TTC549 (cell line): ENCODE measurements around the gene PRDM8.
"Not testable (repeated sequence)": the region's sequence is repeated elsewhere in the genome, so short reads cannot be mapped to it uniquely, and the experiment has no call there.

Source experiments
- FAIRE-seq: peaks from 2 replicates; lab custom pipeline; 2012; peaks lifted over from hg19 to GRCh38; lab: Jason Lieb, UNC

PRDM8 gene

DNA sequence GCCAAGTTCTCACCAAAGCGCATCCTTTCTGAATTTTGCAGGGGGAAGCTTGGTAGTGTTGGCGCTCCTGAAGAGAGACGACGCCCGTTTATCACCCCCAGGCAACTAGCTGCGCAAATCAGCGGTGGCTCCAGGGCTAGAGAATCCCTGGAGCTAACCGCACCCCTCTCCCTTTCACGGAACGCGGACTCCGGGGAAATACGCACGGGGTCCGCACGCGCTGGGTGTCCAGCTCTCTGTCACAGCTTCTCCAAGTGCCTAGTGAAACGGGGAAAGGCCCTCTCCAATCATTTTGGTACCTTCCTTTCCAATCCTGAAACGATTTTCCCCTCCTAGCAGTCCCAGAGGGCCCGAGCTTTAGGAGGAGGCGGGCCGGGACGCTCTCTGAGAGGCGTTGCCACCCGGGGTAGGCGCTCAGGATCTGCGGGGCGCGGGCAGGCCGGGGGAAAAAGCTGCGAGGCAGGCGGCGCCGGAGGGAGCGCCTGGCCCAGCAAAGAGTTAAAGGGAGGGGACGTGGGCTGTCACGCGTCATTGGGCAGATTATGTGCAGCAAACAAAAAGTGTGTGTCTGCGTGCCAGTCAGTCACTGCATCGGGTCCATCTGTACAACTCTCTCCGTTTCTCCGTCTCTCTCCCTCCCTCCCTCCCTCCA lies at the start of gene PRDM8:
PRDM8 (plus strand) TSS at position 582 of the 652 bp plus-strand sequence. CDS start 2,578 bp downstream, outside the sequence.
- no peak for FAIRE-seq

DNA sequence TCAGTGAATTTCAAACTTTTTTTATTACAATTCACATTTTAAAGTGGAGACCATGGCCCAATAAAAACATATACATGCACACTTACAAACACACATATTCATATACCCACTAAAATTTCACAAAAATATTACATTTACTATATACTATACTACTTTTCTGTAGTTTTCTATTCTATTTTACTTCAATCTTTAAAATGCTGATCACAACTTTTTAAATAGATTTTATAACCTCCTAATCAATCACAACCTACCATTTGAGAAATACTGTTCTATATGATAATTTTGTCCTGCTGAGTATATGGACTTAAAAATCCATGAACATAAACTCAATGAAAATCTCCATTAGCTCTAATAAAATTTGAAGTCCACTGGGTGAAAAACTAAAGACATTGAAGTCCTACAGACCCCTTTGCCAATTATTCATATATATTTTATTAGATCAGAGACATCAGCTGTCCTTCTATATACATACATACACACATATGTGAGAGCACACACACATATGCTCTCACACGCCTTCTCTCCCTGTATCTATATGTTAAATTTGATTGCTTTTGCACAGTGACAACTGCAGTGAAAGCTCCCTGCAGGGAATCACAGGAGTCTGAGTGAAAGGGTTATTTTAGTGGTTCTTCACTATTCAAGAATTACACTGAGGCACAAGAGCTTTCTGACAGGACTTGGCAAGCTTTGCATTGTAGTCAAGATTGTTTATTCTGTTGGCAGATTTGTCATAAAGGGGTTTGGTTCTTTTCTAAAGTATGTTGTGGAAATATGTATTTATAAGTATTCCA lies 46.7 kb upstream of the PRDM8 start:
- no peak for FAIRE-seq

DNA sequence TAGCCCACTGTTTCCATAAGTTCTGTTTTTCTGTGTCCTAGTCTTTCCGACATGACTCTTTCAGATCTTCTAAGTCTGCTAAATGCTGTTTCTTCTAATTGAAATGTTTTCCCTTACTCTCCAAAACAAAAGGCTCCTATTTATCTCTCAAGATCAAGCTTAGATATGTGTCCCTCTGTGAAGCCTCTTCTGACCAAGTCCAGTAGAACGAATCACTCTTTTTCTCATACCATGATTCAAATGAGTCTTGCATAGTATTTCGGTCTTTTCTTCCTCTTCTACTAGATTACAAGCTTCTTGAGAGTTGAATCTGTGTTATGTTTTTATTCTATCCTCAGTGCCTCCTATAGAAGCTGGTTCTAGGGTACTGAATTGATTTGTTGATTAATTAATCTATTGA lies 45.3 kb upstream of the PRDM8 start:
- no peak for FAIRE-seq

DNA sequence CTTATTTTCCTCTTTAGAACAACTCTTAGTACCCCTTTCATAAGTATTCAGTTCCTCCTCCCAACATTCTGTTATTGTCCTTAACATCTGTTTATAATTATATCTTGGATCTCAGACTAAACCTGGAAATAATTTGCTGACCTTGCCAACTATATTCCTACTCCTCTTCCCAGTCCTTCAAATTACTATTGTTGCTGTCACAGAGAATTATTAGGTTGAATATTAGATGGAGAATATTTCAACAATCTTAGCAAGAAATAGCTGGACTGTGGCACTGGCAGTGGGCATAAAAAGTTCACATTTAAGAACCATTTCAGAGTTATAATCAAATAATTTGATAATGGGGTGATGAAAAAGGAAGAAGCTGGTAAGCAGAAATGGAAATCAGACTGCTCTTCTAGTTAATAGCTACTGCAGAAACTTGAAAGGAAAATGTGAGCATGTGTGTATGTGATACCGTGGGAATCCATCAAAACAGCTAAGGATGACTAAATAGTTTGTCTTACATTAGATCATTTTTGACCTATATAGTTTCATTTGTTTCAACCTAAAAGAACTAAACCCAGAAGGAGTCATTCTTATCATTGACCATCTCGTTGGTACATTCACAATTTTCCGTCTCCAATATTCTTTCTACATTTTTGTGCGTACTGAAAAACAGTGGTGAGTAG lies 43.3 kb upstream of the PRDM8 start:
- no peak for FAIRE-seq

DNA sequence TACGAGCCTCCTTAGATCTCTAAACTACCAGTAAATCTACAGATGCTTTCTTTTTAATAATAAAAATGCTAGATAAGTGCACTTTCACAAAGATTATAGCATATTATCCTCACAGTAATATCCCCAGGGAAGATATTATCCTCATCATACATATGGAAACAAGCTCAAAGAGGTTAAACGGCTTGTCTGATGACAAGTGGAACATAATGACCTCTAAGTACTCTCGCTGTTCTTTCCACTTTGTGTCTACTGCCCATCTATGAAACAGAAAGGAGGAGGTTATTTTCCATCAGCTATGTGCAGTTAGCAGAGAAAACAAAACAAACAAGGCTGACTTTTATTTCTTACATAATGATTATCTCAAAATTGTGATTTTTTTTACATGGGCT lies 42.8 kb upstream of the PRDM8 start:
- FAIRE-seq: no peak

DNA sequence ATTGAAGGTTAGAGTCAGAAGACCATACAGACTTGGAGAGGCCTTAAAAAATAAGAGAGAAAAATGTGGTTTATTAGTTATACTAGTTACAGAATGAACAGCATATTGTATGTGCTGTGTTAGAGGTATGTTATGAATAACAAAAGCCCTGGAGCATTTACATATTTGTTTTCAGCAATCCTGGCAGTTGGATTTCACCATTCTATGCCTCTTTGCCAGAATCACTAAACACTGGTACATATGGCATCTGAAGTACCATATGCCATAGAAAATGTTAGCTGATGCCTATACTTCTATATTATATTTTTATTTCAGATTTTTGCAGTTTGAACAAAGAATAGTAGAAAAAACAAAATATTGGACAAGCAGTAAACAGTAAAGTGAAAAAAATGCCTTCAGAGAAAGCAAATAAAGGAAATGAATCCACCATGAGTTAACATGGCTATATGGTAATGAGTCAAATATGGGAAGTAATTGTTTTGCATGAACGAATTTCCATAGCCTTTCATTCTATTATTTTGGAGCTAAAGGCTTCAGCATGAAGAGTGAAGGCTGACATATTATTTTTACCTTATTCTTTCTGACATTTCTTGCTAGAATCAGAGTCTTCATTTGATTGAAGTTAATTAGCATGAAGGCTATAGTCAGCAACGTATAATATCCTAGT lies 41.9 kb upstream of the PRDM8 start:
- FAIRE-seq: no peak

DNA sequence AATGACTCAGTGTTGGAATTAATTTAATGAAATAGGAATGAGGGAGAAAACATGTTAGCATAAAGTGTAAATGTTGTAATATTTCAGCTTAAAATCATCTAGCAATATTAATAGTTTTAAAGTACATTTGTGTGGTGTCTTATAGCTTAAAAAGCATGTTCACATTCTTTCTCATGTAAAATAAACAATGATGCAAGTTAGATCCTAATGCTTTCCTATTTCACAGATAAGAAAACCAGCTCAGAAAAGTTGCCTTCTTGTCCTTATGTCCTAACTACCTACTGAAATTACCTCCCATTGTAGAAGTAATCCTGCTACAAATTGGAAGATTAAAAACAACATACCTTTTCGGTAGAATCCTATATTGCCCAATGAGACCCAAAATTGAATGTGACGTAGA lies 40.9 kb upstream of the PRDM8 start:
- FAIRE-seq: no peak

DNA sequence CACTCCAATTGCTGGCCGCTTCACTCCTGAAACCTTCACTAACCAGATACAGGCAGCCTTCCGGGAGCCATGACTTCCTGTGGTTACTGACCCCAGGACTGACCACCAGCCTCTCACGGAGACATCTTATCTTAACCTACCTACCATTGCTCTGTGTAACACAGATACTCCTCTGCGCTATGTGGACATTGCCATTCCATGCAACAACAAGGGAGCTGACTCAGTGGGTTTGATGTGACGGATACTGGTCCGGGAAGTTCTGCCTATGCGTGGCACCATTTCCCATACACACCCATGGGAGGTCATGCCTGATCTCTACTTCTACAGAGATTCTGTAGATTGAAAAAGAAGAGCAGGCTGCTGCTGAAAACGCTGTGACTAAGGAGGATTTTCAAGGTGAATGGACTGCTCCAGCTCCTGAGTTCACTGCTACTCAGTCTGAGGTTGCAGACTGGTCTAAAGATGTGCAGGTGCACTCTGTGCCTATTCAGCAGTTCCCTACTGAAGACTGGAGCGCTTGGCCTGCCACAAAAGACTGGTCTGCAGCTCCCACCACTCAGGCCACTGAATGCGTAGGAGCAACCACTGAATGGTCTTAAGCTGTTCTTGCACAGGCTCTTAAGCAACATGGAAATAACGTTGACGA lies 35.8 kb upstream of the PRDM8 start:
- FAIRE-seq: no peak

DNA sequence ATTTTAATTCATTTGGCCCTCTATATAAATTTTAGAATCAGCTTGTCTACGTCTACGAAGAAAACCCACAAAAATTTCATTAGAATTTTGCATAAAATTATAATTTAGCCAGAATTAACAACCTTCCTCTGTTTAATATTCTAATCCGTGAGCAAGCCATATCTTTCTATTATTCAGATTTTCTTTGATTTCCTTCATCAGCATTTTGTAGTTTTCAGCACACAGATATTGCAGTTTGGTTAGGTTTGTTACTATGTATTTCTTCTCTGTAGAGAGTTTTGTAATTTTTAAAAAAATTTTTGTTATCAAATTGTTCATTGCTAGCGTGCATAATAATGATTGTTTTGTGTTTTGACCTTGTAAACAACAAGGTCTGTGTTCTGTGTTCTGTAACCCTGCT lies 34.9 kb upstream of the PRDM8 start:
- no peak for FAIRE-seq

DNA sequence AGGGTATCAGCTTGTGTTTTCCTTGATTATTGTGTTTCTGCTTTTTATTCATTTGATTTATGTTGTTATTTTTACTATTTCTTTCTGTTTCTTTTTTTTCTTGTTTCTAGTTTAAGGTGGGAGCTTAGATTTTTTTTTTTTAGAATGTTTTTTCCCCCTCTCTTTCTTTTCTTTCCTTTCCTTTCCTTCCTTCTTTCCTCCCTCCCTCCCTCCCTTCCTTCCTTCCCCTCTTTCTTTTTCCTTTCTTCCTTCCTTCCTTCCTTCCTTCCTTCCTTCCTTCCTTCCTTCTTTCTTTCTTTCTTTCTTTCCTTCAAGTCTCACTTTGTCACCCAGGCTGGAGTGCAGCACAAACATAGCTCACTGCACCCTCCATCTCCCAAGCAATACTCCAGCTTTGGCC lies 31.4 kb upstream of the PRDM8 start:
- FAIRE-seq: no peak

DNA sequence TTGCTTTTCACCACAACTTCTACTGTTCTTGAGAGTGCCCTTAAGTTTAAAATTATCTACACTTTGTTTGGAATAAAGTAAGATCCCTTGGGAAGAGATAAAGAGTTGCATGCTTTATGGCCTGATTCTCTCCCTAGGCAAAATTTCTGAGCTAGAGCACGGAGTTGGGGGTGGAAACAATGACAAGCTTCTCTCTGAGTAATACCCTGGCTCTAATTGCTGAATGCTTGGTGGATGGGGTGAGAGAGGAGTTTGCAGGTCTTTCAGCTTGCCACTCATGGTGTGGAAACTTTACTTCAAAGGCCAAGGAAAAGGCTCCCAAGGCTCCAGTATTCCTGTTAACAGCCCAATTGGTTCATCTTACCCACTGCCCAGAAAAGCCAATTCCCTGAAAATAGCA lies 26.1 kb upstream of the PRDM8 start:
- FAIRE-seq: no peak

DNA sequence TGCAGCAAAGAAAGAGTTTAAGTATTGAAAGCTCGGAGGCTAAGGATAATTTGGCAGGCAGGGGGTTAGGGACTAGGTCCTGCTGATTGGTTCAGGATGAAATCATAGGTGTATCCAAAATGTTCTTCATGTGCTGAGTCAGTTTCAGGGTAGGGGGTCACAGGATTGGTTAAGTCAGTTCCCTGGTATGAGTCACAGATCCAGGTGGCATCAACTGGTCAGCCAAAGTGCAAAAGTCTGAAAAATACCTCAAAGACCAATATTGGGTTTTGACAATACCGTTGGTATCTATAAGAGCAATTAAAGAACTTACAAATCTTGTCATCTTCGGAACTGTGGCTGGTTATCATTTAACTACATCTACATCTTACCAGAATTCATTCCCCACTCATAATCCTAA lies 25.6 kb upstream of the PRDM8 start:
- no peak for FAIRE-seq

DNA sequence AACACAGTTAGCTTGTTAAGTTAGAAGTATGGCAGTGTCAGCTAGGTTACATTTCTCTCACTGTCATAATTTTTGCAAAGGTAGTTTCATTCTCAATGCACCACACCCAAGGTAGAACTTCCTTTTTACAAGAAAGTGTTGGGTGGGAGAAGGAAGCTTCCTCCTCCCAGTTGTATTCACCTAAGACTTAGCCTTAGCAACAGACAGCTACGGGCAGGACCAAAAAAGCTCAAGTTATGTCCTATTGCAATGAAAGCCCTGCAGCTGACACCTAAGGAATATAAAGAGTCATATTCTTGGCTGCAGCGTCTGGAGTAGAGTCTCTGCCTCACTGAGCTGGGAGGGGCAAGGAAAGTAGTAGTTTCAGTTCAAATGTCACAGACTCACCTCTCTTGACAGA lies 25.1 kb upstream of the PRDM8 start:
- no peak for FAIRE-seq

DNA sequence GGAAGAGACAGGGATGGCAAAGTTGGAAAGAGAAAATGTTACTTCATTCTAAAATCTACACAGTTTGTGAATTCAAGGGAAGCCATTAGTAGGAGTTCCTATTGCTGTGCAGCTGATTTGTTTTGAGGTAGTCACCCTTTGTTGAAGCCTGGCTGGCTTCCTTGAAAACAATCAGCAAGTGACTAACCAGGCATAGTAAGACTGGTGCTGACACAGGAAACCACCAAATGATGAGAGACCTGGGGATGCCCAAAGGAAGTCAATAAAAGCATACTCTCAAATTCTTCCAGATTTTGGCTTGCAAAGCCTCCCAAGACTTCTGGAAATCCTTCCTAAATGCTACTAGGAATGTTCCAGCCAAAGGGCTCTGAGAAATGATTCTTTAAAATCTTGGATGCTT lies 23.9 kb upstream of the PRDM8 start:
- FAIRE-seq: no peak

DNA sequence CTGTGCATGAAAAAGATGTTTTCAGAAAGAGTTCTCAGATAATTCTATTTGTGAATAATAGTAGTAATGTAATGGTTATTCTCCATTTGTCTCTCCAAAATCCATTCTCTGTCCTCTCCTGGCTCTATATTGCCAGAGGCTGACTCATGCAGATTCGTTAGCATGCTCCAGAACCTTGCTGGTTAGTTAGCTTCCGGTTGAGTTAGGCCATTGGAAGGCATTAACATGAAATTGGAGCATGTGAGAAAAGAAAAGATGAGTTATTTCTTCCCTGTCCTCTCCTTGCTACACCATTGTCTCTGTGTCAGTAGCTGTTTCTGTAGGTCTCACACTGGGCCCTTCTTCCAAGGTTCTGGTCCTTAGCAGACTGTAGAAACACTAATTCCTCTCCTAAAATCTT lies 23.5 kb upstream of the PRDM8 start:
- no peak for FAIRE-seq

DNA sequence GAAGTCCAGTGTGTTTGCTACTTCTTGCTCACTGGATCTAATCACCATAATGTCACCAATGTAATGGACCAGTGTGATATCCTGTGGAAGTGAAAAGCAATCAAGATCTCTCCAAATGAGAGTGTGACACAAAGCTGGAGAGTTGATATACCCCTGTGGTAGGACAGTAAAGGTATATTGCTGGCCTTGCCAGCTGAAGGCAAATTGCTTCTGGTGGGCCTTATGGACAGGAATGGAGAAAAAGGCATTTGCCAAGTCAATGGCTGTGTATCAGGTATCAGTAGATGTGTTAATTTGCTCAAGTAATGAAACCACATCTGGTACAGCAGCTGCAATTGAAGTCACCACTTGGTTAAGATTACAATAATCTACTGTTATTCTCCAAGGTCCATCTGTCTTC lies 19.5 kb upstream of the PRDM8 start:
- not testable (repeated sequence) for FAIRE-seq

DNA sequence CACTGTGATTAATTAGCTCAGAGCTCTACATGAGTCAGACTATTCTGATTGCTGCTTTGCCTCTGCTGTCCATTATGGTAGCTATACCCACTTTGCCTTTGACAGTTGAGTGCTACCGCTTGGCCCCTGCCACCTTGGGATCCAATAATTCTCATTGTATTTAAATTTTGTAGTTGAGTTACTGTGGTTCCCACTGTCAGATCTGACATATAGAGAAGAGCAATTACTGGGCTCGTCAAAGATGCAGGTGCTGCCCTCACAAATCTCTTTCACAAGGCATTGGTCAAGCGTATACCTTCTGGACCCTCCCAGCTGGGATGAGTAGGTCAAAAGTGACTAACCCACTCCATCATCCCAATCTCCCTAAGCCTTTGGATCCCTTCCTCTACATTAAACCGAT lies 18.3 kb upstream of the PRDM8 start:
- no peak for FAIRE-seq

DNA sequence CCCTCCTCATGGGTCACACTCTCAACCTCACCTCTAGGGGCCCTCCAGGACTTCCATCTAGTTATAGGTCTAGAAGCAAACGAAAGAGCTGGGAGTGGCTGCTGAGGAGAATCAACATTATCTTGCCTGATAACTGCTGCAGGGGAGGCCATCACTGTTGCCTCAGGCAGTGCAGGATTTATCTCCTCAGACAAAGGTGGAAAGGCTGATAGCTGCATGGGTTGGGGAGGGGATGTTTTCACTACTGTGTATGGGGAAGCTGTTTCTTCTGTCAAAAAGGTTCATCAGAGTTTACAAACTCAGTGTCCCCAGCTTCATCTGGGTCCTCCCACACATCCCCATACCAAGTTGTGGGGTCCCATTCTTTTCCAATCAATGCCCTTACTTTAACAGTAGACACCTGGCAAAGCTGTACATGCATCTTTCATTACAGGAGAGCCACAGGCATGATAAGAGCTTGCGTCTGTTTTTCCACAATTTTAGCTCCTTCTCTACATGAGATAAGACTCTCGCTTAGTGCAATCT lies 17.6 kb upstream of the PRDM8 start:
- no peak for FAIRE-seq

DNA sequence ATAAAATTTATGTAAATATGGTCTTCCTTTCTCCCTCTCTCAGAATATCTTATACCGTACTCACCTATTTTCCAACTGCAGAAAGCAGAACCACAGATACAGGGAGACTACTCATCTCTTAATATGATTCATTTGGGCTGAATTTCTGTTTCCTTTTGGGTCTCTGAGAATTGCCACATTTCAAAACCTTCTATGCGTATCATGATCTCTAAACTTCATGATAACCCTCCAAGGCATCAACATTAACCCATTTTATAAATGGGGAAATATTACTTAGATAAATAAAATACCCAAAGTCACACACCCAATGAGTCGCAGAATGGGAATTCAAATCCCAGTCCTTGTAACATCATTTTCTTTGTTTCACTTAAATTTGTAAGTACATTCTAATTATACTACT lies 16.6 kb upstream of the PRDM8 start:
- FAIRE-seq: no peak

DNA sequence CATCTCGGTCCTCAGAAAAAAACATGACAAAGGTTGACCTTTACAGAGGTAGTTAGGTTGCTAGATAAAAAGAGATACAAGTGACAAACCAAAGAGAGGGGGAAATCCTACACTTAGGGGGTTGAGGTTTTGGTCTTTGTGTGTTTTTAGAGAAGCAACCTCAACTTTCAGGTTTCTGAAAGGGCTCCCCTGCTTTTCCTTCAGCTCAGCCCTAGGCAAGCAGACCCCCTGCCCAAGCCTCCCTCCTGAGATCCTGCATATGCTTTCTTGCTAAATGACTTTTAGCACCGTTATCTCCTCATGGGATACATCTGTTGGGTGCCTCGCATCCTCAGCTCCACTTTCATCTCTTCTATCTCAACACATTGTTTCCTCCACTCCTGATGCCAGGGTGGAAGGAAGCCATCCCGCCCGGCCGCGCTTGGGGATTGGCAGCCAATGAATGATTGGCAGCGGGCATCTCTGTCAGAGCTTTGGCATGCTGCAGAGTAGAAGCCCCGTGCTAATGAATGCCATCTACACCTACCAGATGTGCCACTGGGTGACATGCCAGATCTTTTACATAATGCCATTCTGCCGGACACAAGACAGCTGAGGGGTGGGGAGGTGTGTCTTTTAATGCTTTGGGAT lies 15.0 kb upstream of the PRDM8 start:
- no peak for FAIRE-seq

DNA sequence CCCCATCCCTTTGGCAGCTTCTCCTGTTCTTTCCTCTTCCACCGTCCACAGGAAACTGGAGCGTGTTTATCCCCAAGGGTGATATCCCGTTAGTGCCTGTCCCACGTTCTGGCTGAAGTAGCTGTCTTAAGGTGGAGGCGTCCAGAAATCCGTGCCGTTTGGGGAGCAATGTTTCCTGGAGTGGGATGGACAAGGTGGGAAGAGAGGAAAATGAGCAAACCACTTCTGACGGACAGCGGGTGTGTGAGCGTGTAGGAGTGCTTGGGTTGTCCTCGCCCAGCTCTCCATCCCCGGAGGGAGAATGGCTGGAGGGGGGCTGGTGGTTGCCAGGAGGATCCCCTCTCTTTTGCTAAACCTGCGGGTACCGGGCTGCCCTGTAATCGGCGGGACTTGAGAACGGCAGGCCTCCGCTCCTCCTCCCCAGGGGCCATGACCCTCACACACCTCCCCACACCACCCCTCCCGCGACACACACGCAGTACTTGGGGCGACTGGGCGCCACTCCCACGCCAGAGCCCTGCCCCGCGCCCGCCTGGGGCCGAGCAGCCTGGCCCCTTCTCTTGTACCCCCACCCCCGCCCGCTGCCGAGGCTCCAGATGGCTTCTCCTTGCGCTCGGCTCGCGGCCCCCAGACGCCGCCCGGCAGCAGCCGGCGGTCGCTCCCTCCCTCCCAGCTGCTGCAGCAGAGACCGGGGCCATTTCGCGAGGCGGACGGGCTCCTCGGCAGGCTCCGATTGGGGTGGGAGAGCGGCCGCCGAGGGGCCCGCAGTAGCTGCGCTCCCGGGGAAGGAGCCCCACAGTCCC lies 13.9 kb upstream of the PRDM8 start:
- FAIRE-seq: no peak
